Measurements from ENCODE around the gene PMS1.

GRCh38 chr2:189885368-189885767 is 101.1 kb downstream of the PMS1 start:
- no peak for TF ChIP-seq CTCF (IDR thresholded peaks at IDR 0.05; ENCODE audit: insufficient read depth, low read length)
- TF ChIP-seq SPI1 (IDR thresholded peaks at IDR 0.05; ENCODE audit: borderline replicate concordance, low read depth): no peak
- TF ChIP-seq POLR2AphosphoS5 (IDR thresholded peaks at IDR 0.05; ENCODE audit: low read depth): no peak
- no peak for TF ChIP-seq GABPA (IDR thresholded peaks at IDR 0.05; ENCODE audit: low read depth)
- TF ChIP-seq REST (IDR thresholded peaks at IDR 0.05; ENCODE audit: insufficient replicate concordance, low read depth): no peak
